PFSK-1 (cell line): Measurements from ENCODE around the gene ARHGAP20.

Experiments
- POLR2AphosphoS5 ChIP-seq: IDR thresholded peaks from 2 replicates; pipeline ENCODE4 v1.6.1; 2012; ENCODE audit warnings: low read depth, mild to moderate bottlenecking, control low read depth, low read length, moderate library complexity
- TF ChIP-seq, protein P1 (sequence below), 2 experiments: IDR thresholded peaks; 2 replicates each; pipeline versions ENCODE4 v1.6.1 to v1.8.0; 2011 to 2012; ENCODE audit warnings: low read depth in 2 of 2, low read length in 2 of 2, control low read depth in 1 of 2, inconsistent platforms in 1 of 2, mild to moderate bottlenecking in 1 of 2, moderate library complexity in 1 of 2; ENCODE audit not compliant: insufficient read depth in 1 of 2

- TF ChIP-seq POLR2AphosphoS5, result no peak
- TF ChIP-seq, protein P1, sequence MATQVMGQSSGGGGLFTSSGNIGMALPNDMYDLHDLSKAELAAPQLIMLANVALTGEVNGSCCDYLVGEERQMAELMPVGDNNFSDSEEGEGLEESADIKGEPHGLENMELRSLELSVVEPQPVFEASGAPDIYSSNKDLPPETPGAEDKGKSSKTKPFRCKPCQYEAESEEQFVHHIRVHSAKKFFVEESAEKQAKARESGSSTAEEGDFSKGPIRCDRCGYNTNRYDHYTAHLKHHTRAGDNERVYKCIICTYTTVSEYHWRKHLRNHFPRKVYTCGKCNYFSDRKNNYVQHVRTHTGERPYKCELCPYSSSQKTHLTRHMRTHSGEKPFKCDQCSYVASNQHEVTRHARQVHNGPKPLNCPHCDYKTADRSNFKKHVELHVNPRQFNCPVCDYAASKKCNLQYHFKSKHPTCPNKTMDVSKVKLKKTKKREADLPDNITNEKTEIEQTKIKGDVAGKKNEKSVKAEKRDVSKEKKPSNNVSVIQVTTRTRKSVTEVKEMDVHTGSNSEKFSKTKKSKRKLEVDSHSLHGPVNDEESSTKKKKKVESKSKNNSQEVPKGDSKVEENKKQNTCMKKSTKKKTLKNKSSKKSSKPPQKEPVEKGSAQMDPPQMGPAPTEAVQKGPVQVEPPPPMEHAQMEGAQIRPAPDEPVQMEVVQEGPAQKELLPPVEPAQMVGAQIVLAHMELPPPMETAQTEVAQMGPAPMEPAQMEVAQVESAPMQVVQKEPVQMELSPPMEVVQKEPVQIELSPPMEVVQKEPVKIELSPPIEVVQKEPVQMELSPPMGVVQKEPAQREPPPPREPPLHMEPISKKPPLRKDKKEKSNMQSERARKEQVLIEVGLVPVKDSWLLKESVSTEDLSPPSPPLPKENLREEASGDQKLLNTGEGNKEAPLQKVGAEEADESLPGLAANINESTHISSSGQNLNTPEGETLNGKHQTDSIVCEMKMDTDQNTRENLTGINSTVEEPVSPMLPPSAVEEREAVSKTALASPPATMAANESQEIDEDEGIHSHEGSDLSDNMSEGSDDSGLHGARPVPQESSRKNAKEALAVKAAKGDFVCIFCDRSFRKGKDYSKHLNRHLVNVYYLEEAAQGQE (IDR thresholded peaks at IDR 0.05; ENCODE audit: insufficient read depth in 1 of 2, low read depth in 2 of 2, low read length in 2 of 2), result no peak
These were observed 25.4 kb upstream of the ARHGAP20 start for GRCh38 chr11:110737593-110737992.
